Ovary (tissue), 3 donors: ENCODE results near the gene COX10.
"Not testable (repeated sequence)": the region's sequence is repeated elsewhere in the genome, so short reads cannot be mapped to it uniquely, and the experiment has no call there.

Source experiments
- CTCF ChIP-seq, 3 donors: fragments of 450-650 bp in 2 of 3; fragments of 200-600 bp in 1 of 3; IDR thresholded peaks; one replicate each; pipeline versions ENCODE4 v1.5.1 to v1.8.0; 2016 to 2022; ENCODE audit warnings: antibody characterized with exemption in 3 of 3, mild to moderate bottlenecking in 1 of 3
- EP300 ChIP-seq: sonication (generic); formaldehyde crosslinking; IDR thresholded peaks from one replicate; pipeline ENCODE4 v1.6.1; 2017; ENCODE audit warnings: antibody characterized with exemption
- POLR2A ChIP-seq: fragments of 450-650 bp; IDR thresholded peaks from one replicate; pipeline ENCODE4 v1.6.1; 2017; ENCODE audit warnings: antibody characterized with exemption, mild to moderate bottlenecking, moderate library complexity
- donor health status: DM: no; HTN: no; CAD: no.

DNA sequence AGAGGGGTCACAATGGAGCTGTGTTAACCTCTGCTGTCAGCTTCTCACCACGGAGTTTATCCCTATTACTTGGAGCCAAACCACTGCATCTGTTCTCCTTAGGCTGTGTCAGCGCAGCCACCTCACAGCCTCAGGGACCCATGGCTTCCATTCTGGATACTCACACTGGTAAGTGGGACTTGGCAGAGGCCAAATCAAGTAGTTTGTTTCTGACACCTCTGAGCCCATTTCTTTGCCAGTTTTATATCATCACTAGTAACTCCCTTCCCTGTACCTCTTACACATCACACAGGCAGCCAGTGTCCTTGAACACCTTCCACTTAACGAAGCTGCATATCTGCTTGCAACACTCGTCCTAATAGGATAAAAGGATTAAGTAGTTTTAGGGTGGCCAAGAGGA lies 108.5 kb downstream of the COX10 start:
- TF ChIP-seq POLR2A; CTCF (IDR thresholded peaks at IDR 0.05); EP300: not testable (repeated sequence)
